AG04449 (cell line): ENCODE results near the gene CATSPER3.

ENCODE experiments used
- CTCF ChIA-PET: fragments of 350-600 bp; formaldehyde crosslinking; extraction: SDS; loops from one replicate; lab custom pipeline; 2021; ENCODE audit warnings: antibody characterized with exemption; lab: Yijun Ruan, JAX
- POLR2A ChIA-PET: fragments of 400-600, 350-600 bp; formaldehyde crosslinking; extraction: SDS; loops from one replicate; lab custom pipeline; 2020; ENCODE audit warnings: antibody characterized with exemption, inconsistent platforms; lab: Yijun Ruan, JAX
- DNase-seq: peaks from one replicate; pipeline ENCODE4 v3.0.0-alpha.2; 2010; ENCODE audit warnings: low read depth, low spot score
- H3K4me3 ChIP-seq: 2 replicates; pipeline ENCODE4 v1.5.1; 2011; ENCODE audit warnings: low read depth, mild to moderate bottlenecking, control low read depth, low read length
- CTCF ChIP-seq: IDR thresholded peaks from one replicate; pipeline ENCODE4 v1.5.1; 2011; ENCODE audit warnings: mild to moderate bottlenecking, moderate library complexity, low read length, control low read depth, inconsistent platforms; ENCODE audit not compliant: insufficient read depth; ENCODE audit errors: missing control alignments

The CATSPER3 gene

GRCh38 chr5:134967607-134968006 lies at the start of gene CATSPER3:
CATSPER3 (plus strand) TSS chr5:134967907; CDS start chr5:134967992, 85 bp downstream.
- no peak for DNase-seq
- no peak within 1 kb of the TSS for H3K4me3 ChIP-seq
- ChIA-PET CTCF (no interaction called here), POLR2A (no interaction called here)
- no peak for TF ChIP-seq CTCF

GRCh38 chr5:134918861-134919260 lies 48.8 kb upstream of the CATSPER3 start:
- no peak for TF ChIP-seq CTCF
- CTCF ChIA-PET: interaction anchor here (1.6 to 4.5 kb wide), 4 partner anchors 11 to 17 kb away, joined by 4 to 33 read pairs (median 6); partner anchors contain the start of gene PCBD2
- no peak for DNase-seq
- POLR2A ChIA-PET: no interaction called here
- H3K4me3 ChIP-seq: no peak overlapping the region

- H3K4me3 ChIP-seq: no peak overlapping the region
- no peak for TF ChIP-seq CTCF
- POLR2A ChIA-PET: no interaction called here
- CTCF ChIA-PET: interaction anchor here (1.4 to 2.0 kb wide), 2 partner anchors 11 to 16 kb away, joined by 4 to 12 read pairs; partner anchors contain the start of gene PCBD2
- DNase-seq: no peak
These were observed 46.7 kb upstream of the CATSPER3 start for GRCh38 chr5:134920848-134921575.

GRCh38 chr5:134932508-134932907 lies 35.2 kb upstream of the CATSPER3 start:
- TF ChIP-seq CTCF: no peak
- H3K4me3 ChIP-seq: no peak overlapping the region
- CTCF ChIA-PET: interaction anchor here (1.2 to 2.5 kb wide), 2 partner anchors 11 to 15 kb away, joined by 4 to 8 read pairs; no protein-coding TSS in a partner anchor

GRCh38 chr5:134934202-134934601 lies 33.5 kb upstream of the CATSPER3 start:
- no peak overlapping the region for H3K4me3 ChIP-seq
- ChIA-PET CTCF (interaction anchor here (1.4 kb wide), 1 partner anchor 11 kb away, joined by 4 read pairs; no protein-coding TSS in a partner anchor), POLR2A (no interaction called here)
- no peak for TF ChIP-seq CTCF
- no peak for DNase-seq

More at GRCh38 chr5:134932508-134932907, 35.2 kb upstream of the CATSPER3 start:
- POLR2A ChIA-PET: no interaction called here
- DNase-seq: no peak
